H9 (cell line): ENCODE measurements around the gene WWC1. TPM values are rescaled to one million over a fixed set of nuclear protein-coding genes. Genes with fewer than 3 reads are reported as not detected.

Experiments
- DNase-seq: peaks from one replicate; pipeline ENCODE4 v3.0.0-alpha.2; 2017
- H2AFZ ChIP-seq: one replicate; pipeline ENCODE4 v1.6.1; 2013; ENCODE audit warnings: mild to moderate bottlenecking, low read length, control low read depth, moderate library complexity
- H2AK5ac ChIP-seq: 2 replicates; pipeline ENCODE4 v1.6.1; 2013; ENCODE audit warnings: low read length, control low read depth, mixed read lengths; ENCODE audit not compliant: insufficient read length
- H2BK120ac ChIP-seq: one replicate; pipeline ENCODE4 v1.6.1; 2013; ENCODE audit warnings: low read depth, mild to moderate bottlenecking, low read length, control low read depth, inconsistent platforms; ENCODE audit not compliant: poor library complexity, severe bottlenecking
- H2BK12ac ChIP-seq: 2 replicates; pipeline ENCODE4 v1.6.1; 2013; ENCODE audit warnings: low read length, control low read depth, mixed read lengths, low read depth; ENCODE audit not compliant: insufficient read length
- H2BK15ac ChIP-seq: 2 replicates; pipeline ENCODE4 v1.6.1; 2013; ENCODE audit warnings: low read depth, low read length, control low read depth
- H2BK20ac ChIP-seq: one replicate; pipeline ENCODE4 v1.6.1; 2013; ENCODE audit warnings: low read depth, mild to moderate bottlenecking, low read length, control low read depth, inconsistent platforms; ENCODE audit not compliant: poor library complexity, severe bottlenecking
- H2BK5ac ChIP-seq: 2 replicates; pipeline ENCODE4 v1.6.1; 2013; ENCODE audit warnings: low read length, control low read depth, mixed read lengths; ENCODE audit not compliant: insufficient read length
- H3K14ac ChIP-seq: 2 replicates; pipeline ENCODE4 v1.6.1; 2013; ENCODE audit warnings: low read length, control low read depth; ENCODE audit not compliant: insufficient read depth
- H3K18ac ChIP-seq: 2 replicates; pipeline ENCODE4 v1.6.1; 2013; ENCODE audit warnings: low read depth, mild to moderate bottlenecking, mixed read lengths, low read length, control low read depth; ENCODE audit not compliant: insufficient read length
- H3K23ac ChIP-seq: 2 replicates; pipeline ENCODE4 v1.6.1; 2013; ENCODE audit warnings: low read length, control low read depth, mixed read lengths, low read depth; ENCODE audit not compliant: insufficient read length
- H3K23me2 ChIP-seq: 2 replicates; pipeline ENCODE4 v1.6.1; 2013; ENCODE audit warnings: low read depth, mild to moderate bottlenecking, mixed read lengths, low read length, control low read depth; ENCODE audit not compliant: insufficient read length, poor library complexity, severe bottlenecking
- H3K27ac ChIP-seq: 2 replicates; pipeline ENCODE4 v1.5.1; 2013; ENCODE audit warnings: low read length, control low read depth, mixed read lengths, low read depth; ENCODE audit not compliant: insufficient read length
- H3K27me3 ChIP-seq: 2 replicates; pipeline ENCODE4 v1.6.1; 2013; ENCODE audit warnings: low read length, control low read depth, inconsistent platforms; ENCODE audit not compliant: insufficient read depth
- H3K4ac ChIP-seq: 2 replicates; pipeline ENCODE4 v1.6.1; 2013; ENCODE audit warnings: low read depth, mild to moderate bottlenecking, control low read depth, inconsistent platforms, low read length, moderate library complexity
- H3K4me1 ChIP-seq: 2 replicates; pipeline ENCODE4 v1.6.1; 2013; ENCODE audit warnings: low read length, control low read depth, inconsistent platforms; ENCODE audit not compliant: insufficient read depth
- H3K4me2 ChIP-seq: 2 replicates; pipeline ENCODE4 v1.6.1; 2013; ENCODE audit warnings: low read length, control low read depth, mixed read lengths; ENCODE audit not compliant: insufficient read length, insufficient read depth
- H3K56ac ChIP-seq: 2 replicates; pipeline ENCODE4 v1.6.1; 2013; ENCODE audit warnings: low read depth, mild to moderate bottlenecking, mixed read lengths, low read length, control low read depth; ENCODE audit not compliant: insufficient read length
- H3K79me1 ChIP-seq: 2 replicates; pipeline ENCODE4 v1.6.1; 2013; ENCODE audit warnings: low read depth, mild to moderate bottlenecking, moderate library complexity, low read length, control low read depth, inconsistent platforms; ENCODE audit not compliant: insufficient read depth, poor library complexity, severe bottlenecking
- H3K79me2 ChIP-seq: 2 replicates; pipeline ENCODE4 v1.6.1; 2013; ENCODE audit warnings: low read length, control low read depth, inconsistent platforms; ENCODE audit not compliant: insufficient read depth
- H3K9ac ChIP-seq: 2 replicates; pipeline ENCODE4 v1.6.1; 2013; ENCODE audit warnings: low read length, control low read depth, mixed read lengths; ENCODE audit not compliant: insufficient read length; ENCODE audit errors: extremely low read depth
- H3K9me3 ChIP-seq: one replicate; pipeline ENCODE4 v1.6.1; 2013; ENCODE audit warnings: low read depth, low read length, inconsistent platforms; ENCODE audit not compliant: control insufficient read depth
- H3T11ph ChIP-seq: one replicate; pipeline ENCODE4 v1.6.1; 2013; ENCODE audit warnings: mild to moderate bottlenecking, low read length, control low read depth, inconsistent platforms
- H4K20me1 ChIP-seq: one replicate; pipeline ENCODE4 v1.6.1; 2013; ENCODE audit not compliant: control insufficient read depth, insufficient read length, insufficient read depth
- H4K5ac ChIP-seq: 2 replicates; pipeline ENCODE4 v1.6.1; 2013; ENCODE audit warnings: low read depth, mild to moderate bottlenecking, mixed read lengths, low read length, control low read depth; ENCODE audit not compliant: insufficient read length
- H4K8ac ChIP-seq: replicated peaks from 2 replicates; pipeline ENCODE4 v1.6.1; 2013; ENCODE audit warnings: low read length, control low read depth, mixed read lengths, low read depth; ENCODE audit not compliant: insufficient read length
- H4K91ac ChIP-seq: 2 replicates; pipeline ENCODE4 v1.6.1; 2013; ENCODE audit warnings: low read depth, mild to moderate bottlenecking, moderate library complexity, mixed read lengths, low read length, control low read depth; ENCODE audit not compliant: insufficient read length
- H3K27ac Mint-ChIP-seq, 3 experiments: 2 replicates in 2 of 3; 3 replicates in 1 of 3; pipeline ENCODE4 v1.8.0; 2020 to 2021; ENCODE audit warnings: mixed read lengths in 3 of 3, mild to moderate bottlenecking in 1 of 3, moderate library complexity in 1 of 3
- H3K27me3 Mint-ChIP-seq: 2 replicates; pipeline ENCODE4 v1.8.0; 2021; ENCODE audit warnings: low read depth, mild to moderate bottlenecking, moderate library complexity, mixed read lengths
- H3K36me3 Mint-ChIP-seq, 3 experiments: 2 replicates in 2 of 3; 3 replicates in 1 of 3; pipeline ENCODE4 v1.8.0; 2020 to 2021; ENCODE audit warnings: low read depth in 3 of 3, mixed read lengths in 3 of 3; ENCODE audit not compliant: insufficient read depth in 1 of 3
- H3K4me1 Mint-ChIP-seq, 2 experiments: 2 replicates each; pipeline ENCODE4 v1.8.0; 2020; ENCODE audit warnings: mixed read lengths in 2 of 2
- H3K4me3 Mint-ChIP-seq, 2 experiments: 2 replicates in 1 of 2; 3 replicates in 1 of 2; pipeline ENCODE4 v1.8.0; 2020 to 2021; ENCODE audit warnings: mild to moderate bottlenecking in 2 of 2, mixed read lengths in 2 of 2, moderate library complexity in 1 of 2
- H3K9me3 Mint-ChIP-seq, 2 experiments: 2 replicates in 1 of 2; 3 replicates in 1 of 2; pipeline ENCODE4 v1.8.0; 2020; ENCODE audit warnings: mild to moderate bottlenecking in 2 of 2, mixed read lengths in 2 of 2, moderate library complexity in 1 of 2
- WGBS: extraction: QIAGEN DNeasy Blood & Tissue Kit; methylation state at CpG from one replicate; pipeline ENCODE4 v1.1.7; 2013; ENCODE audit warnings: missing lambda C conversion rate, low lambda C conversion rate, mixed read lengths; ENCODE audit not compliant: insufficient read length; ENCODE audit errors: extremely low coverage; 5-methylcytosine and 5-hydroxymethylcytosine counted together
- total RNA-seq: library from RNA; stranded (reverse); gene quantifications from 2 replicates; pipeline ENCODE4 v1.2.1, GENCODE V29; 2021
- TF ChIP-seq, protein P1 (sequence below): fragments of 200-600 bp; sonication (generic); conservative IDR thresholded peaks from 3 replicates; pipeline ENCODE4 v1.8.0; 2021; ENCODE audit warnings: antibody characterized with exemption, mild to moderate bottlenecking

Gene WWC1
- total RNA-seq, 1 experiment from 2014 or later: 28.2 TPM

DNA sequence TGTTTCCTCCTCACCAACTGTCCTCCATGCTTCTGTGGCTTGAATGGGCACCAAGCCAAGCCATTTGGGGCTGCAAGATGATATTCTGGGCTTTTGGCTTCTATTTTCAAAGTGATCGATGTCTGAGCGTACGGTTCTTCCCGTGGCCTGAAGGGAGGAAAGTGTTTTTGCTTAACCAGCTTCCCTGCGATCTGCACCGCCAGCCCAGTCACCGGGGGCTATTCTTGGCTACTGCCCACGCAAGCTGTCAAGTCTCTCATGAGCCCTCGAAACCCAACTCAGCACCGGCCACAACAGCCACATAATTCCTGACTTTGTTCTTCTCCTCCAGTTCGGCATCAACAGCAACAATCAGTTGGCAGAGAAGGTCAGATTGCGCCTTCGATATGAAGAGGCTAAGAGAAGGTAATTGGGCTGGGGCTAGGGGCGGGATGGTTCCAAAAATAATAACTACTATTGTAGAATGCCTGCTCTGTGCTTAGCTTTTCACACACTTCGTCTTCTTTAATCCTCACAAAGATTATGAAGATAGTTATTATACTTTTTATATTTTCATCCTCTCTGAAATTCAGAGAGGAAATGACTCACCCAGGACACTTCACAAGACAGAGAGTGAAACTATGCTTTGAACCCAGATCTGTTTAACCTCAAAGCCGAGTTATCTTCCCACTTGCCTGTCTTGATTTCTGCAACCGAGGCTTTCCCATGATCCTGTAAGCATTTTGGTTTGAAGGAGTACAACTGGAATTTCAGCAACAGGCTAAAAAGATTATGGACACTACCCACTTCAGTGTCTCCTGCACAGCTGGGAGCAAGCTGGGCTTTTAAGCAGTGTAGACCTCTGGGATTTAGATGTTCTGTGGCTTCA, 118.4 kb downstream of the WWC1 start:
- Mint-ChIP-seq H3K4me3 (no peak overlapping the region), H3K27me3 (no peaks in the 10 kb centered on the region), H3K27ac (peak overlapping the region in 2 of 3 experiments; percentile 11 to 44; a peak in 2 of 7 replicates), H3K4me1 (peaks cover 0 to under 1% of the 10 kb centered on the region in 2 experiments; a peak in 1 of 4 replicates), H3K36me3 (peaks cover 11 to 42% (median 40%) of the 10 kb centered on the region in 3 experiments; a peak in 6 of 7 replicates), H3K9me3 (no peaks in the 10 kb centered on the region)
- no peak overlapping the region for H3K56ac ChIP-seq
- H2BK120ac ChIP-seq: no peak overlapping the region
- no peaks in the 10 kb centered on the region for H4K20me1 ChIP-seq
- H3K9ac ChIP-seq: no peak overlapping the region
- no peak overlapping the region for H2BK12ac ChIP-seq
- no peak overlapping the region for H4K91ac ChIP-seq
- no peak for DNase-seq
- H3K23me2 ChIP-seq: no peaks in the 10 kb centered on the region
- no peak overlapping the region for H4K5ac ChIP-seq
- H2BK15ac ChIP-seq: no peak overlapping the region
- H2BK5ac ChIP-seq: no peak overlapping the region
- H3K9me3 ChIP-seq: no peaks in the 10 kb centered on the region
- H3K79me2 ChIP-seq: no peaks in the 10 kb centered on the region
- no CpG with 5 or more reads among the region's 17 CpGs for WGBS
- no peak overlapping the region for H3K23ac ChIP-seq
- H3K14ac ChIP-seq: no peak overlapping the region
- no peak overlapping the region for H2BK20ac ChIP-seq
- no peaks in the 10 kb centered on the region for H3K27me3 ChIP-seq
- TF ChIP-seq, protein P1, sequence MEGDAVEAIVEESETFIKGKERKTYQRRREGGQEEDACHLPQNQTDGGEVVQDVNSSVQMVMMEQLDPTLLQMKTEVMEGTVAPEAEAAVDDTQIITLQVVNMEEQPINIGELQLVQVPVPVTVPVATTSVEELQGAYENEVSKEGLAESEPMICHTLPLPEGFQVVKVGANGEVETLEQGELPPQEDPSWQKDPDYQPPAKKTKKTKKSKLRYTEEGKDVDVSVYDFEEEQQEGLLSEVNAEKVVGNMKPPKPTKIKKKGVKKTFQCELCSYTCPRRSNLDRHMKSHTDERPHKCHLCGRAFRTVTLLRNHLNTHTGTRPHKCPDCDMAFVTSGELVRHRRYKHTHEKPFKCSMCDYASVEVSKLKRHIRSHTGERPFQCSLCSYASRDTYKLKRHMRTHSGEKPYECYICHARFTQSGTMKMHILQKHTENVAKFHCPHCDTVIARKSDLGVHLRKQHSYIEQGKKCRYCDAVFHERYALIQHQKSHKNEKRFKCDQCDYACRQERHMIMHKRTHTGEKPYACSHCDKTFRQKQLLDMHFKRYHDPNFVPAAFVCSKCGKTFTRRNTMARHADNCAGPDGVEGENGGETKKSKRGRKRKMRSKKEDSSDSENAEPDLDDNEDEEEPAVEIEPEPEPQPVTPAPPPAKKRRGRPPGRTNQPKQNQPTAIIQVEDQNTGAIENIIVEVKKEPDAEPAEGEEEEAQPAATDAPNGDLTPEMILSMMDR: no peak
- H2AFZ ChIP-seq: no peak overlapping the region
- no peaks in the 10 kb centered on the region for H3K4me1 ChIP-seq
- no peak overlapping the region for H3T11ph ChIP-seq
- no peak overlapping the region for H3K4ac ChIP-seq
- H3K18ac ChIP-seq: no peak overlapping the region
- H4K8ac ChIP-seq: no peak overlapping the region
- no peak overlapping the region for H2AK5ac ChIP-seq
- no peak overlapping the region for H3K27ac ChIP-seq
- no peak overlapping the region for H3K4me2 ChIP-seq
- H3K79me1 ChIP-seq: no peaks in the 10 kb centered on the region
